ENCODE data around the gene SPON2.

The SPON2 gene

GRCh38 chr4:1172228-1172851 lies at the start of gene SPON2:
TSS of gene SPON2 (minus strand) at chr4:1172583.
- H3K4me3 ChIP-seq (ENCODE audit: low read depth, low read length), result peak within 1 kb of the TSS; percentile 17

DNA sequence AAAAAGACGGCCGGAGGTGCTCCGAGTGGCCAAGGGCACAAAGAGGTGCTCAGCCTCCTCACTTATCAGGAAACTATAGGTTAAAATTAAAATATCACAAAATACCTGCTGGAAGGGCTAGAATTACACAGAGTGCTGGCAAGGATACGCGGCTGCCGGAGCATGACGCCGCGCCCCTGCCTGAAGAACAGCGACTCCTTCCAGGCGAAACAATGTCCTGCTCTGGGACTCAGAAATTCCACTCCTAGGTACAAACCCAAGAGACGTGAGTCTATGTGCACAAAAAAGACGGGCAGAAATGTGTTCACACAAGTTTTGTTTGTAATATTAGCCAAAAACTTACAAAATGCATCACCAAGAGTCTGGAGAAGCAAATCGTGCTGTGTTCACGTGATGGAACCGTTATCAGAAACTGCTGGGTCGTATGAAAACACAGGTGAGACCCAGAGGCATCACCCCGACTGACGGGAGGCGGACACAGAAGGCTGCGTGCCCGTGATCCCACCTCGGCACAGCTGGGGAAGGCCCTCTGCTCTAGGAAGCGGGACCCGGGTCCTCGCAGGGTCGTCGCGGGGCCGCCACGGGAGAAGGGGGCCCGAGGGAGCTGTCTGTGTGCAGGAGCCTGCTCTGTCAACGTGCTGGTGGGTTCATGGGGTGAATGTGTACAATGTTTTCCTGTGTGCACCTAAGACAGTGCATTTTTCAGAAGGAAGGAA lies 48.9 kb upstream of the SPON2 start:
- H3K4me3 ChIP-seq (ENCODE audit: low read depth, low read length), result no peak overlapping the region

DNA sequence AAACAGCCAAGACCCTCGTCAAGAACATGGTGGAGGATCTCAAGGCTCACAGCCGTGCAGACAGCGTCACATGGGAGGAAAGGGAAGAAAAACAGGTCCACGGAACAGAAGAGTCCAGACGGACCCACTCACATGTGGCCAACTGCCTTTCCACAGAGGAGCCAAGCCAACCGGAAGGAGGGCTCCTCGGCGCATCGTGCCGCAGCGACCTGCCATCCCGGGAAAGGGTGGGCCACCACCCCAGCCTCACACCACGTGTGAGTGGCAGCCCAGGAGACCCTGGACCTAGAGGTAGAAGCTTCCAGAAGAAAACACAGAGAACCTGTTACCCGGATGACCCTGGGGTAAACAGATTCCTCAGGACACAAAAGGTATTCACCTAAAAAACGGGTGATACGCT lies 48.2 kb upstream of the SPON2 start:
- no peak overlapping the region for H3K4me3 ChIP-seq (ENCODE audit: low read depth, low read length)

DNA sequence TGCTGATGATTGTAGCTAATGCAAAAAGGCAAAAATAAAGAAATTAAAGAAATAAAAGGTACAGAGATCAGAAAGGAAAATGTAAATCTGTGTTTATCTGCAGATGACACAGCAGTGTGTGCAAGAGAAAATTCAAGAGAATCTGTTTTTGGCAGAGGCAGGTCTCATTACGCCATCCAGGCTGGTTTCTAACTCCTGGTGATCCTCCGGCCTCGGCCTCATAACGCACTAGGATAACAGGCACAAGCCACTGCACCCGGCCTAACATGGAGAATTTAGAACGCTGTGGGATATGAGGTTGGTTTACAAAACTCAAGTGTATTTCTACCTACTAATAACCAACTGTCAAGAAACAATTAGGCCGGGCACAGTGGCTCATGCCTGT lies 47.2 kb upstream of the SPON2 start:
- no peak overlapping the region for H3K4me3 ChIP-seq (ENCODE audit: low read depth, low read length)

GRCh38 chr4:1218634-1219565 lies 46.5 kb upstream of the SPON2 start:
- no peak overlapping the region for H3K4me3 ChIP-seq (ENCODE audit: low read depth, low read length)

GRCh38 chr4:1217366-1217765 lies 45.0 kb upstream of the SPON2 start:
- no peak overlapping the region for H3K4me3 ChIP-seq (ENCODE audit: low read depth, low read length)

DNA sequence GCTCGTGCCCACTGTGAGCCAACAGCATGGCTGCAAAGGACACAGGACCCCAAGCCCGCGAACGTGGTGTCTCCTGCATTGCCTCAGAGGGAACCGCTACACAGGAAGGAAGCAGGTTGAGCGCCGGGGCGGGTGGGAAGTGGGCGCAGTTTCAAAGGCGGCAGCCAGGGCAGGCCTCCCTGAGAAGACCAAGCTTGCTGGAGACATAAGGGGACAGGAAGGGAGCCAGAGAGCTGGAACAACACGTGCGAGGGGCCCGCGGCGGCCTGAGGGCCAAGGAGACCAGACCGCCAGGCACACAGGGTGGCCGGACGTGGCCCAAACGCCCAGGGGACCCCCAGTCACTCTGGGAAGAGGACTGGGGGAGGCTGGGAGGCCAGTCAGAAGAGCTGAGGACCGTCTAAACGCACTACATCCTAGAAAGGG lies 44.5 kb upstream of the SPON2 start:
- H3K4me3 ChIP-seq (ENCODE audit: low read depth, low read length), result no peak overlapping the region

DNA sequence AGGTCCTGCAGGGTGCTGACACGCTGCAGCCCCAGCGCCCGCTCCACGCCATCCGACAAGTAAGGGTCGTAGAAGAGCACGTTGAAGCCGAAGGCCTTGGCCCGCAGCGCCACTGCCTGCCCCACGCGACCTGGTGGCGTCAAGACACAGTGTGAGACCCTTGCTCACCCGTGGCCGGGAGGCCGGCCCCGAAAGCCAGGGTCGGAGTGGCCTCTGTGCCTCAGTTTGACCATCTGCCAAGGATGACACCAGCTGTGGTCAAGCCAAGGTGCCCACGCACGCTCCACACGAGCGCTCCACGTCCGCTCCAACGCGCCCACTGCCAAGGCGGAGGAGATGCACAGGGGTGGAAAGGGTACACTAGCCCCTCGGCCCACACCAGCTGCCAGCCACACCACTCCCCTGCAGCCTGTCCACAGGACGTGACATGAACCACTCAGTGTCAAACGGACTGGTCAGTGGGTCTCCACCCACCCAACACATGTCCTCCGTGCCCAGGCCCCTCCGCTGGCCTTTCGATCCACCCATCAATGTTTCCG lies 43.8 kb upstream of the SPON2 start:
- H3K4me3 ChIP-seq (ENCODE audit: low read depth, low read length), result no peak overlapping the region

DNA sequence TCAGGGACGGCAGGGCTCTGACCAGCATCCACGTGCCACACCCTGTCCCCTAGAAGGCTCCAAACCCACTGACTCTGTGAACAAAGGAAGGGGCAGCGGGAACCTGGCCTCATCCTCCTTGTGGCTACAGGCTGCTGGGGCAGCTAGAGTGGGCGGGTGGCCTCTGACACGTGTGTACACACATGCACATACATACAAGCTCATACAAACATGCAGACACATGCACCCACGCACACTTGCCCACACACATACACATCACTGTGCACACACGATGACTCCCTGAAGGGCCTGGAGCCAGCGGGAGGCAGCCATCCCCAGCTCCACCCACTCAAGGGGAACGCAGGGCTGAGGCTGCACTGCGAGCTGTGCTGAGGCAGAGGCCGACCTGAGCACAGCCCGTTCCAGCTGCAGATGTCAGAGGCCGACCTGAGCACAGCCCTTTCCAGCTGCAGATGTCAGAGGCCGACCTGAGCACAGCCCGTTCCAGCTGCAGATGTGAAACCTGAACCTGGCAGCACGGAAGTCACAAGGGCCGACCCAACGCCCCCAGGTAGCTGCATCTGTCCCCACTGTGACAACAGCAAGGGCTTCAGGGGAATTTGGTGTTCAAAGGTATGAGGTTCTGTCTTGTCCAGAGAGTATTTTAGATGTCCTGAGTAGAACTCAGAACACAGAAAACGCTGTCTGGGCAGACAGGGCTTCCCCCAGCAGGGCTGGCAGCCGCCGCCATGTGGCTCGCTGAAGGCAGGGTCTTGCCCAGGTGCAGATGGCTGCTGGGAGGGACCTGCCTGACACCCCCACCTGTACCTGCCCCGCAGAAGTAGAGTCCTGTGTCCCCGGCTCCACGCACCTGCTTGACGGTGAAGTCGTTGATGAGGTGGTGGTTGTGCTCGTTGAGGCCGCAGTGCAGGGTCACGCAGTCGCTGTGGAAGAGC lies 43.0 kb upstream of the SPON2 start:
- H3K4me3 ChIP-seq (ENCODE audit: low read depth, low read length), result no peak overlapping the region

DNA sequence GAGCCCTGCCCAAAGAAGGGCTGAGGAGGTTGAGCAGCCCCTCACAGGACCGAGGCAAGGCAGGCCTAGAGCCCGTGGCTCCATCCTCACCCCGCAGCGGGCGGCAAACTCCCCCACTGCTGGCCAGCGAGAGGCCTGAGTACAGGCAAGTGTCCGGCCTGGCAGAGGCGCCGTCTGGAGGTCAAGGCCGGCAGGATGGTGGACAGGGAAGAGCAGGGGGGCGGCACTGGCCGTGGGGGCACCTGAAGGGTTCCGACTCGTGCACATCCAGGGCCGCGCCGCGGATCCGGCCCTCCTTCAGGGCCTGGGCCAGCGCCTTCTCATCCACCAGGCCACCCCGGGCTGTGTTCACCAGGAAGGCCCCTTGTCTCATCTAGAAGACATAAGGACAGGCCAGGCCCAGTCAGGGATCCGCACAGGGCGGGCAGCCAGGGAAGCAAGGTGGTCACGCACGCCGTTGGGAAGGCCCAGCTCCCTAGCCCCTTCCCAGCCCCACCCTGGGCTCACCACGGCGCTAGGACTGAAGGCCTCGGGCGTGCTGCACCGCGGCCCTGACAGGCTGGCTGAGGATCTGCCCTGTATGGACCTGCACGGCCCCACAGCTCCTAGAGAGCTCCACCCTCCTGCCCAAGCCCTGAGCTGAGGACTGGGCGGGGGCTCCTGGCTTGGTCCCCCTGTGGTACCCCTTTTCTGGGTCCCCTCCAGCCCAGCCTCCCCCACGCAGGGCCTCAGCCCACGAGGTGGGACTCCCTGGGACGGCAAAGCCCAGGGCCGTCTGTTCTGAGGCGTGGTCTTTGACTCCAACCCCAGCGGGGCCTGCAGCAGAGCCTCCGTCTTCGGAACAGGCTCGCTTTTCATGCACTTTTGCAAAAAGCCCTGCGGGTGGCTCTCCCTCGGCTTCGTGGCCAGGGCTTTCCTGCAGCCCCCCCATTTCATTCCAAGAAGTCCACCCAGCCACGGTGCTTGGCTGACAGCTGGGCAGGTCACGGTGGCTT lies 42.0 kb upstream of the SPON2 start:
- H3K4me3 ChIP-seq (ENCODE audit: low read depth, low read length), result no peak overlapping the region

- H3K4me3 ChIP-seq (ENCODE audit: low read depth, low read length), result no peak overlapping the region
Observed at GRCh38 chr4:1213336-1213995, 41.1 kb upstream of the SPON2 start.

DNA sequence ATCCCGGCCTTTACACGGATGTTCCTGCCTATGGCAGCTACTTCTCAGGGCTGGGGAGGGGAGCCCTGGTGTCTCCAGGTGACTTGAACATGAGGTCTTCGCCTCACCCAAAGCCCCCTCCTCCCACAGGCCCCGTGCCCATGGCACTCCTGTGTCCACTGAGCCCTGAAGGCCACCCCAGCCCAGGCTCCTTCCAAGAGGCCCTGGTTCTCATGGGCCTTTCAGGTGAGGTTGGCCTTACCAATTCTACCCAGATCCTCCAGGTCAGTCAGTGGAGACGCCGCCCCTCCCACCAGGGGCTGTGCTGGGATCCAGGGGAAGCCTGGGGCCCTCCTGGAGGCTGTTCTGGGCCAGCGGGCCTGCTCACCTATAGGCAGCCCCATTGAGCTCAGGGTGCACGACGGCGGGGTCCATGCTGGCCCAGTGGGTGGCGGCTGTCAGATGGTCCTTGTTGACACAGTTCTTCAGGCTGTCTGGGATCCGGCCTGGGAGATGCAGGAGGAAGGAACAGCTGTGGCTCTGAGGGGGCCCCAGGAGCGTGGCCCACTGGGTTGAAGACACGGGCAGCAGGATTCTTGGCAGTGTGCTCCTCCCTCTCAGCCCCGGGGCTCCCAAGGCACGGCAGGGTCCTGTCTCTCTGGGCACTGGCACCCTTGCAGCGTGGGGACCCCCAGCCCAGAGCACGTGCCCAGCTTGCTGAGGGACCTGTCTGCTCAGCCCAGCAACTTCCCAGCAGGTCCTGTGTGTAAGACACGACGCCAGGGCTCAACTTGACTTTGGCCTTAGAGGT lies 40.4 kb upstream of the SPON2 start:
- H3K4me3 ChIP-seq (ENCODE audit: low read depth, low read length), result no peak overlapping the region

DNA sequence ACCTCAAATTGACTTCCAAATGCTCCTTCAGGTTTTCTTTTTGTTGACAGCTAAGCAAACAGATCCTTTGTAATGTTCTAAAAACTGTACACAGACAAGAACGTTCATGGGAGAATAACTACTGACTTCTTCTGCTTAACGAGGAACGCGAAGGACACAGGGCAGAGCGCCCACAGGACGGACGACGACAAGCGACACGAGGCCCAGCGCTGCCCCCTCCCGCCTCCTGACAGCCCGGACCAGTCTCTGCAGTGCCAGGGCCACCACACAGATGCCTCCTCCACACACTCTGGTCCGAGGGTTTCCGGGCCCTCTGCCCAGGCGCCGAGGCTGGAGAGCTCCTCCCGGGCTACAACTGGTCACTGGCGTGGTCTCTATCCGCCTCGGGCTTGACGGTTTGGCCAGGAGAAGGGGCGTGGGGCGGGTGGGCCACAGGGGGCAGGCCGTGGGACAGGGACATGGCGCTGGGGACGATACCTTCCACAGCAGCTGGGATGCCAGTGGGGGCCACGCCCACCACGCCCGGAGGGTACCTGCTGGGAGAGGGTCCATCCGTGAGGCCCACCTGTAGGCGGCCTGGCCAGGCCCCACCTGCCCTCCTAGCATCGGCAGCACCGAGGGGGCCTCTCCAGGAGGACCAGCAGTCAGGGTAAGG lies 39.6 kb upstream of the SPON2 start:
- H3K4me3 ChIP-seq (ENCODE audit: low read depth, low read length), result no peak overlapping the region

DNA sequence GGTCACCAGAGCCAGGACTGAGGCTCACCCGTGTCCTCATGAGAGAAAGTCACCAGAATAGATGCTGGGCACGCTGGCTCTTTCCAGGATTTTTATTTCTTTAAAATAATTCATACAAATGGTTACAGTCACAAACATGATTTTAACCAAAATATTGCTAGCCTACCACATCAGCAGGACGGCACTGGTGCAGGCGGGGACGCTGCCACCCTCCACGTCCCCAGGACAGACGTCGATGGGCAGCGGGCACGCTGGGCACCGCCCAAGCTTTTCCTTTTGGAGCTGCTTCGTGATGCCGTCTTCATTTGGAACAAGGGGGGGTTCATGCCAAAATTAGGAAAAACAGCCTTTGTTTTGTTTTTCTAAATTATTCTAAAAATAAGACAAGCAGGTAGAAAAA lies 39.0 kb upstream of the SPON2 start:
- no peak overlapping the region for H3K4me3 ChIP-seq (ENCODE audit: low read depth, low read length)

- no peak overlapping the region for H3K4me3 ChIP-seq (ENCODE audit: low read depth, low read length)
Observed at GRCh38 chr4:1210971-1211370, 38.6 kb upstream of the SPON2 start.

DNA sequence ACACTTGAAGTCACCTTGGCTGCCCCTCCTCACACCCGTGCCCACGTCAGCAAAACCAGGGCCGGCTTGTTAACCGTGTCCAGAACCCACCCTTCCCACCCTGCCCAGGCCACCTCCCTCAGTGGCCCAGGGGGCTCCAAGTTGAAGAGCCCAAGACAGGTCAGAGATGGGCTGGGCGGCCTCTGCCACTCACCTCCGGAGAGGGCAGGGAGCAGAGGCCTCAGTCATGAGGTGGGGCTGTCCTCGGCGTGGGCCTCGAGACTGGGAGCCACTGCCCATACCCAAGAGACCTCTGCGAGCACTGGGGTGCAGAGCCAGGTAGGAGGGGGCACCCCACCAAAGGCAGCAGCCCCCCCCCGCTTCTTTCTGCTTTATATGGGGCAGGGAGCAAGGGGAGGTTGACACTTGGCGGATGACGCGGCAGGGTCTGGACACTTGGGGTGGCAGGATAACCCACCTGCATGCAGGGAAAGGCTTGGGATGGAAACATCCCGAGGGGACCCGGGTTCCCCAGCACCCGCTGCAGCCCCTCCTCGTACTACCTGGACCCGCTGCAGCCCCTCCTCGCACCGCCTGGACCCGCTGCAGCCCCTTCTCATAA lies 38.0 kb upstream of the SPON2 start:
- H3K4me3 ChIP-seq (ENCODE audit: low read depth, low read length), result no peak overlapping the region

- H3K4me3 ChIP-seq (ENCODE audit: low read depth, low read length), result no peak overlapping the region
Observed at GRCh38 chr4:1209821-1210220, 37.4 kb upstream of the SPON2 start.
